Hepatocyte (in vitro differentiated cells): ENCODE measurements around the gene B3GNT7.
"Not testable (repeated sequence)": the region's sequence is repeated elsewhere in the genome, so short reads cannot be mapped to it uniquely, and the experiment has no call there.

Experiments used
- EZH2 ChIP-seq: fragments of 200-600 bp; sonication (generic); IDR thresholded peaks from 2 replicates; pipeline ENCODE4 v1.6.1; 2016; ENCODE audit warnings: antibody characterized with exemption, mild to moderate bottlenecking, borderline replicate concordance
- TF ChIP-seq, protein P1 (sequence below): fragments of 200-600 bp; sonication (generic); IDR thresholded peaks from 2 replicates; pipeline ENCODE4 v1.5.1; 2016; ENCODE audit warnings: antibody characterized with exemption, mild to moderate bottlenecking; ENCODE audit not compliant: poor library complexity

DNA sequence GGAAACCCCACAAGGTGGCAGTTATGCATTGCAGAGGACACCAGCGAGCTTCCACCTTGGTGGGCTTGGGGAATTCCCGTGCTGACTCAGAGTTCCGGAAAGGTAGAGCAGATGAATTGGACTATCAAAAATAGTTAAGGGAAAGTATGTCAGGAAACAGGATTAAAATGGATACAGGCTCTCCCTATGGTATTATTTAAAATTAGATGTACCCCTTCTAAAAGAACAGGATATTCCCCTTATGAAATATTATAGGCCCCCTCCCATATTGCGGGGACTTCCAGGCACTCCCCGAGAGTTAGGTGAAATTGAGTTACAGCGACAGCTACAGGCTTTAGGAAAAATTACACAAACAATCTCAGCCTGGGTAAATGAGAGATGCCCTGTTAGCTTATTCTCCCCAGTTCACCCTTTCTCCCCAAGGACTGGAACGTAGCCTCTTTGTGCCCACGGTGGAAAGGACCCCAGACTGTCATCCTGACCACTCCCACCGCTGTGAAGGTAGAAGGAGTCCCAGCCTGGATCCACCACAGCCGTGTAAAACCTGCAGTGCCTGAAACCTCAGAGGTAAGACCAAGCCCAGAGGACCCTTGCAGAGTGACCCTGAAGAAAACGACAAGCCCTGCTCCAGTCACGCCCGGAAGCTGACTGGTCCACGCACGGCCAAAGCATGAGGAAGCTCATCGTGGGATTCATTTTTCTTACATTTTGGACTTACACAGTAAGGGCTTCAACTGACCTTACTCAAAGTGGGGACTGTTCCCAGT lies 10.3 kb downstream of the B3GNT7 start:
- TF ChIP-seq, protein P1, sequence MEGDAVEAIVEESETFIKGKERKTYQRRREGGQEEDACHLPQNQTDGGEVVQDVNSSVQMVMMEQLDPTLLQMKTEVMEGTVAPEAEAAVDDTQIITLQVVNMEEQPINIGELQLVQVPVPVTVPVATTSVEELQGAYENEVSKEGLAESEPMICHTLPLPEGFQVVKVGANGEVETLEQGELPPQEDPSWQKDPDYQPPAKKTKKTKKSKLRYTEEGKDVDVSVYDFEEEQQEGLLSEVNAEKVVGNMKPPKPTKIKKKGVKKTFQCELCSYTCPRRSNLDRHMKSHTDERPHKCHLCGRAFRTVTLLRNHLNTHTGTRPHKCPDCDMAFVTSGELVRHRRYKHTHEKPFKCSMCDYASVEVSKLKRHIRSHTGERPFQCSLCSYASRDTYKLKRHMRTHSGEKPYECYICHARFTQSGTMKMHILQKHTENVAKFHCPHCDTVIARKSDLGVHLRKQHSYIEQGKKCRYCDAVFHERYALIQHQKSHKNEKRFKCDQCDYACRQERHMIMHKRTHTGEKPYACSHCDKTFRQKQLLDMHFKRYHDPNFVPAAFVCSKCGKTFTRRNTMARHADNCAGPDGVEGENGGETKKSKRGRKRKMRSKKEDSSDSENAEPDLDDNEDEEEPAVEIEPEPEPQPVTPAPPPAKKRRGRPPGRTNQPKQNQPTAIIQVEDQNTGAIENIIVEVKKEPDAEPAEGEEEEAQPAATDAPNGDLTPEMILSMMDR: peak; percentile 63
- not testable (repeated sequence) for TF ChIP-seq EZH2
